Measurements from ENCODE around the gene LINC01488.

DNA sequence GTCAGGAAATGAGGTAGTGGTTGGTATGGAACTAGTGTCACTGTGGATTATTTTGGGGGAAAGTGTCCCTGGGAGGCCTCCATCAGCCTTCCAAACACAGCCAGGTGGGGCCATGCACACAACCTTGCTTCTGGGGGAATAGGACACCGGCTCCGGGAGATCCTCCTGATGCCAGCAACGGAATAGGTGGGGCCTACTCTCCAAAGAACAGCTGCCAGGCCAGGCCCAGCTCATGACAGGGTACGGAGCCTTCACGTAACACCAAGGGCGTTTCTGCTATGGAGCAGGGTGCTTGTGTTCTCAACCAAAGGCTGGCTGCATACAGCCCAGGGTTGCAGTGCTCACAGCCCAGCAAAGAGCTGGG lies 30.6 kb upstream of the LINC01488 start:
- TF ChIP-seq ZNF274 (IDR thresholded peaks at IDR 0.05; ENCODE audit: low read depth, low read length) (no peak), YY1 (IDR thresholded peaks at IDR 0.05; ENCODE audit: insufficient read depth, insufficient read length) (no peak), SUZ12 (IDR thresholded peaks at IDR 0.05; ENCODE audit: extremely low read depth, insufficient read depth, insufficient read length) (no peak)
